OCI-LY1 (cell line): Measurements from ENCODE around the gene THBS3.

Source experiments
- H2AFZ ChIP-seq: fragments of 200-600 bp; sonication (generic), shearing (Covaris generic); 2 replicates; pipeline ENCODE4 v1.6.0; 2014; ENCODE audit warnings: antibody characterized with exemption, mild to moderate bottlenecking, low read length
- H3F3A ChIP-seq: fragments of 200-600 bp; sonication (generic), shearing (Covaris generic); 2 replicates; pipeline ENCODE4 v1.6.0; 2014; ENCODE audit warnings: mild to moderate bottlenecking, antibody characterized with exemption, low read length, moderate library complexity; ENCODE audit not compliant: insufficient read depth
- H3K27ac ChIP-seq: fragments of 200-600 bp; sonication (generic); 2 replicates; pipeline ENCODE4 v1.5.1; 2014; ENCODE audit warnings: low read length, mixed run types, mild to moderate bottlenecking, low read depth; ENCODE audit not compliant: poor library complexity, severe bottlenecking
- H3K27me3 ChIP-seq: fragments of 200-600 bp; sonication (generic); 2 replicates; pipeline ENCODE4 v1.6.0; 2014; ENCODE audit warnings: antibody characterized with exemption, mild to moderate bottlenecking, low read length, moderate library complexity; ENCODE audit not compliant: insufficient read depth
- H3K36me3 ChIP-seq: fragments of 200-600 bp; sonication (generic); 2 replicates; pipeline ENCODE4 v1.6.1; 2014; ENCODE audit warnings: mild to moderate bottlenecking, antibody characterized with exemption, low read length, moderate library complexity, mixed read lengths; ENCODE audit not compliant: insufficient read depth
- H3K4me1 ChIP-seq: fragments of 200-600 bp; sonication (generic); 2 replicates; pipeline ENCODE4 v1.5.1; 2014; ENCODE audit warnings: mild to moderate bottlenecking, low read length, moderate library complexity; ENCODE audit not compliant: insufficient read depth, severe bottlenecking
- H3K4me2 ChIP-seq: fragments of 200-600 bp; sonication (generic), shearing (Covaris generic); 2 replicates; pipeline ENCODE4 v1.6.1; 2014; ENCODE audit warnings: low read length
- H3K4me3 ChIP-seq: fragments of 200-600 bp; sonication (generic); 2 replicates; pipeline ENCODE4 v1.5.1; 2014; ENCODE audit warnings: low read length, low read depth, mild to moderate bottlenecking, mixed read lengths; ENCODE audit not compliant: poor library complexity, severe bottlenecking
- H3K79me2 ChIP-seq: fragments of 200-600 bp; shearing (Covaris generic); 2 replicates; pipeline ENCODE4 v1.6.1; 2016; ENCODE audit warnings: mixed run types, low read length, mixed read lengths; ENCODE audit not compliant: insufficient read depth
- H3K9ac ChIP-seq: fragments of 200-600 bp; sonication (generic), shearing (Covaris generic); 2 replicates; pipeline ENCODE4 v1.6.1; 2014; ENCODE audit warnings: mild to moderate bottlenecking, low read length, mixed read lengths
- H3K9me2 ChIP-seq: fragments of 200-600 bp; sonication (generic), shearing (Covaris generic); 2 replicates; pipeline ENCODE4 v1.6.1; 2014; ENCODE audit warnings: low read depth, mild to moderate bottlenecking, low read length, mixed read lengths
- H3K9me3 ChIP-seq: fragments of 200-600 bp; shearing (Covaris generic); 2 replicates; pipeline ENCODE4 v1.6.1; 2014; ENCODE audit warnings: low read length, mixed read lengths
- H4K20me1 ChIP-seq: fragments of 200-600 bp; sonication (generic), shearing (Covaris generic); 2 replicates; pipeline ENCODE4 v1.6.0; 2016; ENCODE audit warnings: mild to moderate bottlenecking, low read length; ENCODE audit not compliant: insufficient read depth
- EZH2 ChIP-seq: fragments of 200-600 bp; sonication (generic), shearing (Covaris generic); IDR thresholded peaks from 2 replicates; pipeline ENCODE4 v1.8.0; 2017; ENCODE audit warnings: borderline replicate concordance, mixed run types, mild to moderate bottlenecking, antibody characterized with exemption, low read length, moderate library complexity, mixed read lengths
- TF ChIP-seq, protein P1 (sequence below): fragments of 200-600 bp; sonication (generic), shearing (Covaris generic); IDR thresholded peaks from 2 replicates; pipeline ENCODE4 v1.5.1; 2017; ENCODE audit warnings: mild to moderate bottlenecking, antibody characterized with exemption, low read length, moderate library complexity, mixed read lengths

THBS3 gene

DNA sequence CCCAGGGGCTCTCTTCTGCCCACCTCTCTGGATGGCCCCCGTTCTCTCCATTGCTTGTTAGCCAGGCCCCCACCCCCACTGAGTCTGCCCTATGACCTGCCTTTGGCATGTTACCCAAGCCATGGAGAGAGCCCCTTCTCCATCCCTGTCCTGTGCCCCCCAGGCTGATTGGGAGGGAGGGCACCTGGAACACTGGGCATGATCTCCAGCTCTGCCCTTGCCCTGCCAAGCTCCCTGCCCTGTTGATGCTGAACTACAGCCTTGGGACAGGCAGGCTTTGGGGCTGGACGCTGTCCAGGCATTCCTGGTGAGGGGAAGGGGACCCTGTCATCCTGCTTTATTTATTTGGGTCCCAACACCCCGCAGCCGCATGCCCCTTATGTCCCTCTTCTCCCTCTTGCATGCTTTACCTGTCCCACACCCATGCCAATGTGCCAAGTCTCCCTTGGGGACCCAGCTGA, 23.3 kb downstream of the THBS3 start:
- no peak overlapping the region for H3K27ac ChIP-seq
- peak overlapping the region; percentile 9; the same call in 1 of the 2 replicates for H3K4me2 ChIP-seq
- H3K4me3 ChIP-seq, result no peak overlapping the region
- no peaks in the 10 kb centered on the region for H4K20me1 ChIP-seq
- H3K9me2 ChIP-seq, result no peaks in the 10 kb centered on the region
- H3K9ac ChIP-seq, result no peak overlapping the region; the same call in 1 of the 2 replicates
- H2AFZ ChIP-seq, result no peak overlapping the region
- H3K4me1 ChIP-seq, result peaks cover 17% of the 10 kb centered on the region
- H3K9me3 ChIP-seq, result no peaks in the 10 kb centered on the region
- no peaks in the 10 kb centered on the region for H3K79me2 ChIP-seq
- H3K27me3 ChIP-seq, result no peaks in the 10 kb centered on the region; the same call in 1 of the 2 replicates
- TF ChIP-seq EZH2, result no peak
- TF ChIP-seq, protein P1, sequence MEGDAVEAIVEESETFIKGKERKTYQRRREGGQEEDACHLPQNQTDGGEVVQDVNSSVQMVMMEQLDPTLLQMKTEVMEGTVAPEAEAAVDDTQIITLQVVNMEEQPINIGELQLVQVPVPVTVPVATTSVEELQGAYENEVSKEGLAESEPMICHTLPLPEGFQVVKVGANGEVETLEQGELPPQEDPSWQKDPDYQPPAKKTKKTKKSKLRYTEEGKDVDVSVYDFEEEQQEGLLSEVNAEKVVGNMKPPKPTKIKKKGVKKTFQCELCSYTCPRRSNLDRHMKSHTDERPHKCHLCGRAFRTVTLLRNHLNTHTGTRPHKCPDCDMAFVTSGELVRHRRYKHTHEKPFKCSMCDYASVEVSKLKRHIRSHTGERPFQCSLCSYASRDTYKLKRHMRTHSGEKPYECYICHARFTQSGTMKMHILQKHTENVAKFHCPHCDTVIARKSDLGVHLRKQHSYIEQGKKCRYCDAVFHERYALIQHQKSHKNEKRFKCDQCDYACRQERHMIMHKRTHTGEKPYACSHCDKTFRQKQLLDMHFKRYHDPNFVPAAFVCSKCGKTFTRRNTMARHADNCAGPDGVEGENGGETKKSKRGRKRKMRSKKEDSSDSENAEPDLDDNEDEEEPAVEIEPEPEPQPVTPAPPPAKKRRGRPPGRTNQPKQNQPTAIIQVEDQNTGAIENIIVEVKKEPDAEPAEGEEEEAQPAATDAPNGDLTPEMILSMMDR, result no peak
- no peaks in the 10 kb centered on the region for H3F3A ChIP-seq
- peaks cover 7% of the 10 kb centered on the region for H3K36me3 ChIP-seq

DNA sequence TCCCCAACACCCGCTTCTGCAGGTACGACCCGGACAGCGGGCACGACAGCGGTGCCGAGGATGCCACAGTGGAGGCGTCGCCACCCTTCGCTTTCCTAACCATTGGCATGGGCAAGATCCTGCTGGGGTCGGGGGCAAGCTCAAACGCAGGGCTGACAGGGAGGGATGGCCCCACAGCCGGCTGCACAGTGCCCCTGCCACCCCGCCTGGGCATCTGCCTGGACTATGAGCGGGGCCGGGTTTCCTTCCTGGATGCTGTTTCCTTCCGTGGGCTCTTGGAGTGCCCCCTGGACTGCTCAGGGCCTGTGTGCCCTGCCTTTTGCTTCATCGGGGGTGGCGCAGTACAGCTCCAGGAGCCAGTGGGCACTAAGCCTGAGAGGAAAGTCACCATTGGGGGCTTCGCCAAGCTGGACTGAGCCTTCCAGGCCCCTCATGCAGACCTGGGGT, 23.9 kb downstream of the THBS3 start:
- Histone ChIP-seq H3K36me3 (peaks cover 8% of the 10 kb centered on the region), H3K9me2 (no peaks in the 10 kb centered on the region), H3K4me2 (no peak overlapping the region), H3K4me3 (no peak overlapping the region), H4K20me1 (no peaks in the 10 kb centered on the region), H3K4me1 (peaks cover 17% of the 10 kb centered on the region), H3K9ac (no peak overlapping the region), H3K79me2 (no peaks in the 10 kb centered on the region), H2AFZ (no peak overlapping the region), H3K27ac (no peak overlapping the region), H3F3A (no peaks in the 10 kb centered on the region), H3K27me3 (no peaks in the 10 kb centered on the region; the same call in 1 of the 2 replicates), H3K9me3 (no peaks in the 10 kb centered on the region)
- no peak for TF ChIP-seq EZH2
- TF ChIP-seq, protein P1, result no peak

DNA sequence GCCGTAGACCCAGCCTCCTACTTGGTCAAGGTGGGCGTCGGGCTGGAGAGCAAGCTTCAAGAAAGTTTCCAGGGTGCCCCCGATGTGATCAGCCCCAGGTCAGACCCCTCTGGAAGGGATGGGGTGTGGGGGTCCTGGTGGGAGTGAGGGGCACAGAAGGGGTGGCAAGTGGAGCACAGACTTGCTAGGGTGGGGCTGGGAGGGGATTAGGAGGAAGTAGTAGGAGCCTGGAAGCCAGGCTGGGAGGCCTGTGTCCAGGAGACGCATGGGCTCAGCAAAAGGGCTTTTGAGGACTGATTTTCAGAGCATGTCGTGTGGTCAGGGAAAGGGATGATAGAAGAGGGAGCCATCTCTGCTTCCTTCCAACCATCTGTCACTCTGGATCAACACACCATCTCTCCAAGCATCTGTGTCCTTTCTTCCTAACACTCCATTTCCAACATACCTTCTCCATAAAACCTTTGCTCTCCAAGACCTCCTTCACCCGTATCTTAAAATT, 25.6 kb downstream of the THBS3 start:
- Histone ChIP-seq H3K4me1 (peaks cover 17% of the 10 kb centered on the region), H3K9ac (no peak overlapping the region), H3K36me3 (peaks cover 13% of the 10 kb centered on the region), H3K79me2 (no peaks in the 10 kb centered on the region), H3F3A (no peaks in the 10 kb centered on the region), H2AFZ (no peak overlapping the region), H4K20me1 (no peaks in the 10 kb centered on the region), H3K27me3 (no peaks in the 10 kb centered on the region; the same call in 1 of the 2 replicates), H3K9me3 (no peaks in the 10 kb centered on the region), H3K4me3 (no peak overlapping the region), H3K9me2 (no peaks in the 10 kb centered on the region), H3K4me2 (no peak overlapping the region), H3K27ac (no peak overlapping the region)
- TF ChIP-seq, protein P1, result no peak
- no peak for TF ChIP-seq EZH2
